Suprapubic skin (tissue), 4 donors: Measurements from ENCODE around the gene PPP1R3C.

Experiments used
- CTCF ChIP-seq, 2 donors: fragments of 200-600 bp in 1 of 2; fragments of 450-650 bp in 1 of 2; sonication (generic) in 1 of 2; IDR thresholded peaks; one replicate each; pipeline ENCODE4 v1.5.1; 2016 to 2019; ENCODE audit warnings: antibody characterized with exemption in 2 of 2, mild to moderate bottlenecking in 1 of 2, moderate library complexity in 1 of 2
- EP300 ChIP-seq: sonication (generic); formaldehyde crosslinking; IDR thresholded peaks from one replicate; pipeline ENCODE4 v1.6.1; 2017; ENCODE audit warnings: antibody characterized with exemption
- POLR2A ChIP-seq, 2 donors: fragments of 450-650 bp; IDR thresholded peaks; one replicate each; pipeline ENCODE4 v1.6.1; 2017; ENCODE audit warnings: antibody characterized with exemption in 2 of 2, mild to moderate bottlenecking in 2 of 2, moderate library complexity in 2 of 2
- POLR2AphosphoS5 ChIP-seq, 3 donors: sonication (generic); formaldehyde crosslinking; IDR thresholded peaks; one replicate each; pipeline ENCODE4 v1.6.1; 2017; ENCODE audit warnings: antibody characterized with exemption in 3 of 3

DNA sequence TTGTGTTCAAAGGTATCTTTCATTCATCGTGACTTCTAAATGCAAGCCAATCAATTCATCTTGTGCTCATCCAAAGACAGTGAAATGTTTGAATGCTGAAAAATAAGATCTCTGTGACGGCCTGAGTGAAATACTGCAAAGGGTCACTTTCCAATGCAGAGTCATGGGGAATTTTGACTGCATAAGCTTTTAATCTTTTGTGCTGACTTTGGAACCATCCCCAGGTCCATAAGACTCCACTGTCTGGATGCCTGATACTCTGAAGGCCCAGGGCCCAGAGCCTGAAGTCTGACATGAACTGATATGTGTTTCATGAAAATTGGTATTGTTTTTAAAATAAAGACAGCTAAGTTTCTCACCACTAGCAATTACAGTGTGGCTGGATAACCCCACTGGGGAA lies 39.0 kb downstream of the PPP1R3C start:
- TF ChIP-seq CTCF (IDR thresholded peaks at IDR 0.05) (no peak), POLR2A (IDR thresholded peaks at IDR 0.05) (no peak), POLR2AphosphoS5 (IDR thresholded peaks at IDR 0.05) (no peak), EP300 (no peak)
